GM12878 (cell line): Measurements from ENCODE around the gene UBE2L5. TPM values are rescaled to one million over a fixed set of nuclear protein-coding genes. Genes with fewer than 3 reads are reported as not detected.

Experiments used
- ATAC-seq: fragments of 200-7000 bp; cut with Tn5 transposase; 3 replicates; pipeline ENCODE4 v1.9.1; 2020; ENCODE audit warnings: mild to moderate bottlenecking, moderate library complexity
- BruUV-seq: library from RNA; stranded (reverse); fragments of 400-500 nt; replicated peaks from 2 replicates; lab custom pipeline; 2021; lab: Mats Ljungman, UMichigan
- CTCF ChIA-PET: fragments of 300-600 bp; sonication (Branson Sonifier 250); formaldehyde crosslinking; extraction: SDS; loops from one replicate; lab custom pipeline; 2021; ENCODE audit warnings: inconsistent platforms; lab: Yijun Ruan, JAX
- POLR2A ChIA-PET: fragments of 350-600 bp; formaldehyde crosslinking; extraction: SDS; loops from one replicate; lab custom pipeline; 2021; ENCODE audit warnings: inconsistent platforms; lab: Charles Lee
- RAD21 ChIA-PET: fragments of 300-600 bp; sonication (Branson Sonifier 250); formaldehyde crosslinking; loops from one replicate; lab custom pipeline; 2023; ENCODE audit warnings: antibody characterized with exemption; ENCODE audit not compliant: unreplicated experiment; lab: Charles Lee
- SMC1A ChIA-PET: fragments of 300-600 bp; sonication (Branson Sonifier 250); formaldehyde crosslinking; loops from one replicate; lab custom pipeline; 2023; ENCODE audit not compliant: unreplicated experiment, uncharacterized antibody; lab: Charles Lee
- DNase-seq: peaks from one replicate; pipeline ENCODE4 v3.0.0-alpha.2; 2011; ENCODE audit warnings: low read depth, low spot score
- FAIRE-seq: peaks from 3 replicates; lab custom pipeline; 2011; peaks lifted over from hg19 to GRCh38; lab: Jason Lieb, UNC
- H2AFZ ChIP-seq: 2 replicates; pipeline ENCODE4 v1.6.0; 2011; ENCODE audit warnings: low read depth, low read length, control low read depth; ENCODE audit not compliant: control insufficient read depth
- H3K27ac ChIP-seq: 2 replicates; pipeline ENCODE4 v1.5.1; 2011; ENCODE audit warnings: control low read depth; ENCODE audit not compliant: control insufficient read depth, insufficient read depth
- H3K27me3 ChIP-seq, 2 experiments: replicated peaks in 1 of 2; 2 replicates each; pipeline versions ENCODE4 v1.6.0 to v1.6.1; 2011; ENCODE audit warnings: low read length in 1 of 2; ENCODE audit not compliant: control insufficient read depth in 2 of 2, insufficient read depth in 2 of 2
- H3K36me3 ChIP-seq, 2 experiments: 2 replicates each; pipeline ENCODE4 v1.5.1; 2011; ENCODE audit warnings: low read length in 1 of 2; ENCODE audit not compliant: control insufficient read depth in 2 of 2, insufficient read depth in 2 of 2
- H3K4me1 ChIP-seq: 2 replicates; pipeline ENCODE4 v1.6.1; 2011; ENCODE audit warnings: mild to moderate bottlenecking, low read length, moderate library complexity, mixed read lengths; ENCODE audit not compliant: control insufficient read depth, insufficient read depth
- H3K4me2 ChIP-seq: 2 replicates; pipeline ENCODE4 v1.6.0; 2011; ENCODE audit warnings: control low read depth; ENCODE audit not compliant: control insufficient read depth, insufficient read depth
- H3K4me3 ChIP-seq: fragments of 200-600 bp; sonication (generic); 2 replicates; pipeline ENCODE4 v1.5.1; 2016
- H3K79me2 ChIP-seq: 2 replicates; pipeline ENCODE4 v1.6.0; 2011; ENCODE audit warnings: low read length; ENCODE audit not compliant: control insufficient read depth, insufficient read depth
- H3K9ac ChIP-seq: 2 replicates; pipeline ENCODE4 v1.8.0; 2011; ENCODE audit warnings: low read length, control low read depth, mixed read lengths; ENCODE audit not compliant: control insufficient read depth, insufficient read depth
- H3K9me3 ChIP-seq: replicated peaks from 3 replicates; pipeline ENCODE4 v1.5.1; 2011; ENCODE audit warnings: mild to moderate bottlenecking, low read length; ENCODE audit not compliant: control insufficient read depth, insufficient read depth
- H4K20me1 ChIP-seq: 2 replicates; pipeline ENCODE4 v1.6.0; 2011; ENCODE audit not compliant: control insufficient read depth, insufficient read depth
- CBX5 ChIP-seq: sonication (generic); IDR thresholded peaks from 2 replicates; pipeline ENCODE4 v1.6.1; 2016; ENCODE audit warnings: low read depth, moderate library complexity, mild to moderate bottlenecking, inconsistent platforms
- ETV6 ChIP-seq, 2 experiments: fragments of 450-650 bp in 1 of 2; IDR thresholded peaks in 1 of 2; conservative IDR thresholded peaks in 1 of 2; 2 replicates each; pipeline ENCODE4 v1.6.1; 2014; ENCODE audit warnings: antibody characterized with exemption in 1 of 2, borderline replicate concordance in 1 of 2, low read depth in 1 of 2, mild to moderate bottlenecking in 1 of 2, moderate library complexity in 1 of 2
- ZNF384 ChIP-seq: IDR thresholded peaks from 2 replicates; pipeline ENCODE4 v1.6.1; 2012; ENCODE audit warnings: low read depth, mild to moderate bottlenecking, low read length, improper control_type of control experiment, borderline replicate concordance
- WGBS: methylation state at CpG from one replicate; pipeline ENCODE4 v1.1.6; 2016; ENCODE audit warnings: low lambda C conversion rate; ENCODE audit not compliant: insufficient replicate concordance, insufficient coverage; ENCODE audit errors: missing lambda C conversion rate; 5-methylcytosine and 5-hydroxymethylcytosine counted together
- in situ Hi-C: fragments of 300-500 bp; cut with MboI; formaldehyde crosslinking; loops from 9 replicates; pipeline ENCODE4 v1.14.3; 2018; ENCODE audit warnings: mixed read lengths
- intact Hi-C: fragments of 100-400 bp; cut with micrococcal nuclease; formaldehyde crosslinking; loops from one replicate; pipeline ENCODE4 v1.14.2; 2022; ENCODE audit not compliant: unreplicated experiment
- polyA plus RNA-seq, 11 experiments: library from polyadenylated mRNA; depleted of rRNA in 4 of 11; unstranded in 6 of 11; stranded (reverse) in 5 of 11; fragments of >200 nt; fragmentation: Nextera tagmentation in 4 of 11; fragmentation: Illumina TruSeq in 1 of 11; extraction: Ambion mirVana in 4 of 11; extraction: Trizol in 1 of 11; gene quantifications; 1 replicate in 1 of 11; 2 replicates in 10 of 11; pipeline versions ENCODE4 v1.2.1 to v1.2.3, GENCODE V29; 2011 to 2016; ENCODE audit warnings: inconsistent platforms in 2 of 11, missing spikeins in 2 of 11, low read depth in 1 of 11
- total RNA-seq, 4 experiments: library from RNA; depleted of rRNA in 3 of 4; stranded (reverse); fragments of >200 nt in 3 of 4; fragmentation: Illumina TruSeq in 1 of 4; extraction: Trizol in 1 of 4; gene quantifications; 2 replicates each; pipeline versions ENCODE4 v1.2.1 to v1.2.3, GENCODE V29; 2013 to 2021

The UBE2L5 gene
- total and polyA plus RNA-seq, 10 of the 15 experiments (the other 5 are each of a cell fraction or from before 2014, with no cell fraction given), result 0.03 to 1.1 (median 0.19) TPM; not detected in 2

DNA sequence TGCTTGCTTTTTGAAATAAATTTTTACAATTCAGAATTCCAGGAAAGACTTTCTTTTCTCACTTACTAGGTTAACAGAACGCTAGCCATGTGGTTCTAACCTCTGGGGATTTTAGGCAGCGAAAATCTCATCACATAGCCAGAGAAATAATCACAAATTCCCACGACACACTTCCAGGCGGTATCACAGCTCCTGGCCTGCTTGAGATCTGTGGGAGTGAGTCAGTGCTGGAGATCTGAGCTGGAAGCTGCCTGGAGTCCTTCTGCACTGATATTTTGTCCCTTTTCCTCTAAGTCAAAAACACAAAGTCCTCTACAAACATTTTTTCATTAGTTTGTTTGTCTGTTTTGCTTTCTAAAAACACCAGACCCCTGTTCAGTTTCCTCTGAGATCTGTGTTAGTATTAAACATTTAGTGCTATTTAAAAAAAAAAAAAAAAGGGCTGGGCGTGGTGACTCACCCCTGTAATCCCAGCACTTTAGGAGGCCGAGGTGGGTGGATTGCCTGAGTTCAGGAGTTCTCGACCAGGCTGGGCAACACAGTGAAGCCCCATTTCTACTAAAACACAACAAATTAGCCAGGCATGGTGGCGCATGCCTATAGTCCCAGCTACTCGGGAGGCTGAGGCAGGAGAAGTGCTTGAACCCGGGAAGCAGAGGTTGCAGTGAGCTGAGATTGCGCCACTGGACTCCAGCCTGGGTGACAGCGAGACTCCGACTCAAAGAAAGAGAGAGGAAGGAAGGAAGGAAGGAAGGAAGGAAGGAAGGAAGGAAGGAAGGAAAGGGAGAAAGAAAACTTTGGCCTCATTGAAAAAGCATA, 12.2 kb upstream of the UBE2L5 start:
- FAIRE-seq, result no peak
- Histone ChIP-seq H3K27me3 (no peaks in the 10 kb centered on the region), H3K36me3 (no peaks in the 10 kb centered on the region), H3K4me3 (no peak overlapping the region), H3K27ac (no peak overlapping the region), H4K20me1 (no peaks in the 10 kb centered on the region), H3K79me2 (no peaks in the 10 kb centered on the region), H3K4me1 (peaks cover 8% of the 10 kb centered on the region), H3K9me3 (peaks cover 2% of the 10 kb centered on the region; the same call in 1 of the 3 replicates), H3K9ac (no peak overlapping the region), H3K4me2 (no peak overlapping the region), H2AFZ (no peak overlapping the region)
- no peak for TF ChIP-seq ZNF384
- no peak for TF ChIP-seq CBX5
- peak in 1 of 2 experiments; percentile 89; a peak in 2 of 4 replicates for TF ChIP-seq ETV6 (conservative IDR thresholded peaks at IDR 0.05 in 1 of 2, IDR thresholded peaks at IDR 0.05 in 1 of 2; ENCODE audit: borderline replicate concordance in 1 of 2, low read depth in 1 of 2)
- ChIA-PET POLR2A (interaction anchor here (0.6 to 0.8 kb wide), 2 partner anchors 12 to 45 kb away, joined by 3 read pairs; partner anchors contain the start of gene UBE2L5), CTCF (interaction anchor here (0.9 to 2.2 kb wide), 4 partner anchors 10 to 52 kb away, joined by 3 to 7 read pairs (median 3); no protein-coding TSS in a partner anchor), SMC1A (interaction anchor here (0.6 to 1.2 kb wide), 5 partner anchors 11 to 112 kb away, joined by 3 to 4 read pairs (median 4); no protein-coding TSS in a partner anchor), RAD21 (interaction anchor here (0.6 to 1.7 kb wide), 7 partner anchors 33 to 52 kb away, joined by 3 to 5 read pairs (median 4); no protein-coding TSS in a partner anchor)
- DNase-seq, result no peak
- 93% methylated on average over 10 of the region's 13 CpGs for WGBS
- ATAC-seq, result no peak
- intact Hi-C loops, result loop anchor here (2.0 to 5.0 kb wide), 3 partner anchors 37 to 162 kb away; partner anchors contain the start of gene HMGB1
- BruUV-seq, result no TSS peak
- in situ Hi-C loops, result no loop called here
